Measurements from ENCODE around the gene ADAP1.

DNA sequence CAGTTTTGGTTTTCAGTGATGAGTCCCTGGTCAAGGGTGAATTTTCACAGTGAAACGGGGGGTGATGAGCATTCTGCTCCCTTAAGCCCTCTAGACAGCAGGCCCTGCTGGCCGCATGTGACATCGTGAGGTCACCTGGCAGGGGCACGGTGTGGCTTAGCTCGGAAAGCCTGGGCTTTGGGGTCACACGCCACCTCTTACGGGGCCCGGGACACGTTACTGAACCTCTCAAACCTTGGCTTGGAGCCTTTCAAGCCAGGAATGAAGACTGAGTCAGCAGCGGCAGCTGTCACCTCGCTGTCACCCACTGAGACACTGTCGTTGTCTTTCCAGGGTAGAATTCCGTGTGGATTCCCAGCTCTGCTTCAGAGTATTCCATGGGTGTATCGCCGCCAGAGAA lies 74.0 kb downstream of the ADAP1 start:
- TF ChIP-seq, protein P1, sequence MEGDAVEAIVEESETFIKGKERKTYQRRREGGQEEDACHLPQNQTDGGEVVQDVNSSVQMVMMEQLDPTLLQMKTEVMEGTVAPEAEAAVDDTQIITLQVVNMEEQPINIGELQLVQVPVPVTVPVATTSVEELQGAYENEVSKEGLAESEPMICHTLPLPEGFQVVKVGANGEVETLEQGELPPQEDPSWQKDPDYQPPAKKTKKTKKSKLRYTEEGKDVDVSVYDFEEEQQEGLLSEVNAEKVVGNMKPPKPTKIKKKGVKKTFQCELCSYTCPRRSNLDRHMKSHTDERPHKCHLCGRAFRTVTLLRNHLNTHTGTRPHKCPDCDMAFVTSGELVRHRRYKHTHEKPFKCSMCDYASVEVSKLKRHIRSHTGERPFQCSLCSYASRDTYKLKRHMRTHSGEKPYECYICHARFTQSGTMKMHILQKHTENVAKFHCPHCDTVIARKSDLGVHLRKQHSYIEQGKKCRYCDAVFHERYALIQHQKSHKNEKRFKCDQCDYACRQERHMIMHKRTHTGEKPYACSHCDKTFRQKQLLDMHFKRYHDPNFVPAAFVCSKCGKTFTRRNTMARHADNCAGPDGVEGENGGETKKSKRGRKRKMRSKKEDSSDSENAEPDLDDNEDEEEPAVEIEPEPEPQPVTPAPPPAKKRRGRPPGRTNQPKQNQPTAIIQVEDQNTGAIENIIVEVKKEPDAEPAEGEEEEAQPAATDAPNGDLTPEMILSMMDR (conservative IDR thresholded peaks at IDR 0.05; ENCODE audit: low read length), result no peak
- no peak for TF ChIP-seq EZH2phosphoT487 (IDR thresholded peaks at IDR 0.05; ENCODE audit: borderline replicate concordance)

Measured in Loucy (cell line).